H1 (cell line): Measurements from ENCODE around the gene EXOSC10.

Experiments used
- CREB1 ChIP-seq: IDR thresholded peaks from 2 replicates; pipeline ENCODE4 v1.6.1; 2012; ENCODE audit warnings: inconsistent platforms
- EZH2 ChIP-seq: fragments of 200-600 bp; sonication (generic); IDR thresholded peaks from 2 replicates; pipeline ENCODE4 v1.7.1; 2012; ENCODE audit warnings: low read depth, mild to moderate bottlenecking, moderate library complexity, low read length, inconsistent platforms; ENCODE audit not compliant: severe bottlenecking
- GABPA ChIP-seq: IDR thresholded peaks from 2 replicates; pipeline ENCODE4 v1.6.1; 2011; ENCODE audit warnings: mild to moderate bottlenecking, low read length, moderate library complexity, borderline replicate concordance; ENCODE audit not compliant: insufficient read depth
- HDAC6 ChIP-seq: IDR thresholded peaks from one replicate; pipeline ENCODE4 v1.7.1; 2012; ENCODE audit warnings: low read depth, mild to moderate bottlenecking, inconsistent platforms, low read length, moderate library complexity
- JUN ChIP-seq: IDR thresholded peaks from 2 replicates; pipeline ENCODE4 v1.6.1; 2011; ENCODE audit warnings: low read depth, mild to moderate bottlenecking, improper control_type of control experiment, low read length
- KDM1A ChIP-seq: fragments of 200-600, 300-600 bp; sonication (generic); IDR thresholded peaks from 2 replicates; pipeline ENCODE4 v1.7.1; 2016; ENCODE audit warnings: mild to moderate bottlenecking, low read length, borderline replicate concordance
- MAFK ChIP-seq: IDR thresholded peaks from 2 replicates; pipeline ENCODE4 v1.6.1; 2012; ENCODE audit warnings: low read depth, mild to moderate bottlenecking, improper control_type of control experiment, low read length
- NRF1 ChIP-seq: IDR thresholded peaks from 2 replicates; pipeline ENCODE4 v1.6.1; 2011; ENCODE audit warnings: mild to moderate bottlenecking, low read depth, low read length, improper control_type of control experiment
- POLR2A ChIP-seq, 2 experiments: IDR thresholded peaks; 1 replicate in 1 of 2; 2 replicates in 1 of 2; pipeline ENCODE4 v1.6.1; 2011; ENCODE audit warnings: low read depth in 2 of 2, low read length in 2 of 2, mild to moderate bottlenecking in 2 of 2; ENCODE audit errors: control extremely low read depth in 1 of 2
- POLR2AphosphoS5 ChIP-seq: IDR thresholded peaks from 2 replicates; pipeline ENCODE4 v1.6.1; 2011; ENCODE audit warnings: low read depth, low read length
- SRF ChIP-seq: IDR thresholded peaks from 2 replicates; pipeline ENCODE4 v1.6.1; 2011; ENCODE audit warnings: mild to moderate bottlenecking, low read depth, low read length, moderate library complexity
- TF ChIP-seq, protein P1 (sequence below), 3 experiments: IDR thresholded peaks; 1 replicate in 2 of 3; 2 replicates in 1 of 3; pipeline versions ENCODE4 v1.5.1 to v1.6.1; 2011; ENCODE audit warnings: low read length in 3 of 3, mild to moderate bottlenecking in 3 of 3, inconsistent platforms in 2 of 3, low read depth in 1 of 3, moderate library complexity in 1 of 3; ENCODE audit not compliant: insufficient read depth in 1 of 3; ENCODE audit errors: control extremely low read depth in 1 of 3

DNA sequence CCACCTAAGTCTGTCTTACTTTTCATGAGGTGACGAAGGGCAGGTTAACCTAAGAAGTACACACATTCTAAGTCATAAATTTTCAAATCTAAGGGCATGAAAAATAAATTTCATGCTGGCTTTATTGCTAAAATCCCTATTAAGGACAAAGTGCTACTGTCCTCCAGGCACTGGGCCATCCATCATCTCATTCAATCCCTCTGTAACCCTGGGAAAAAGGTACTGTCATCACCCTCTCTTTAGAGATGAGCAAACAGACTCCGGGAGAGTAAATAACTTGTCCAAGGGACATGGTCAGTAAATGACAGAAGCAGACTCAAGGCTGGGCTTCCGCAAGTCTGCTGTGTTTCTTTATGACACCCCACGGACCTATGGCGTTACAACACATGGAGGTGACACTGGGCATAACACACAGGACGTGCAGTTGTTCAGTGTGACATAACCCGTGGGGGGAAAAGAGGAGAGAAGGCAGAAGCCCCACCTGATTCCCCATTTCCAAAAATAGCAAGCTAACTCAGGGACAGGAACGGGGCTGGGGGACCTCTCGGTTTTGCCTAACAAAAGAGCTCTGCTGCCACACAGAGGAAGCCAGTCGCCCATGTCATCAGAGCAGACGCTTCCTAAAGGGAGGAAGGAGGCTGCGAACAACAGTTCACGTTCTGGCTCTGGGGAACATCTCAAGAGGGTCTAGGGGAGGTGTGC is 27.3 kb downstream of the EXOSC10 start:
- TF ChIP-seq CREB1 (no peak), KDM1A (no peak), SRF (no peak), POLR2AphosphoS5 (no peak), MAFK (no peak), JUN (no peak), POLR2A (IDR thresholded peaks at IDR 0.05; ENCODE audit: control extremely low read depth in 1 of 2, low read depth in 2 of 2, low read length in 2 of 2) (no peak), EZH2 (no peak), GABPA (no peak), NRF1 (no peak), HDAC6 (no peak)
- TF ChIP-seq, protein P1, sequence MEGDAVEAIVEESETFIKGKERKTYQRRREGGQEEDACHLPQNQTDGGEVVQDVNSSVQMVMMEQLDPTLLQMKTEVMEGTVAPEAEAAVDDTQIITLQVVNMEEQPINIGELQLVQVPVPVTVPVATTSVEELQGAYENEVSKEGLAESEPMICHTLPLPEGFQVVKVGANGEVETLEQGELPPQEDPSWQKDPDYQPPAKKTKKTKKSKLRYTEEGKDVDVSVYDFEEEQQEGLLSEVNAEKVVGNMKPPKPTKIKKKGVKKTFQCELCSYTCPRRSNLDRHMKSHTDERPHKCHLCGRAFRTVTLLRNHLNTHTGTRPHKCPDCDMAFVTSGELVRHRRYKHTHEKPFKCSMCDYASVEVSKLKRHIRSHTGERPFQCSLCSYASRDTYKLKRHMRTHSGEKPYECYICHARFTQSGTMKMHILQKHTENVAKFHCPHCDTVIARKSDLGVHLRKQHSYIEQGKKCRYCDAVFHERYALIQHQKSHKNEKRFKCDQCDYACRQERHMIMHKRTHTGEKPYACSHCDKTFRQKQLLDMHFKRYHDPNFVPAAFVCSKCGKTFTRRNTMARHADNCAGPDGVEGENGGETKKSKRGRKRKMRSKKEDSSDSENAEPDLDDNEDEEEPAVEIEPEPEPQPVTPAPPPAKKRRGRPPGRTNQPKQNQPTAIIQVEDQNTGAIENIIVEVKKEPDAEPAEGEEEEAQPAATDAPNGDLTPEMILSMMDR (IDR thresholded peaks at IDR 0.05; ENCODE audit: control extremely low read depth in 1 of 3, insufficient read depth in 1 of 3, low read depth in 1 of 3, low read length in 3 of 3) = no peak
